Uterus (tissue), 2 donors: ENCODE results near the gene OR2AP1.
"Not testable (repeated sequence)": the region's sequence is repeated elsewhere in the genome, so short reads cannot be mapped to it uniquely, and the experiment has no call there.

ENCODE experiments used
- POLR2A ChIP-seq, 2 donors: fragments of 450-650 bp; IDR thresholded peaks; one replicate each; pipeline ENCODE4 v1.6.1; 2016; ENCODE audit warnings: antibody characterized with exemption in 2 of 2, mild to moderate bottlenecking in 1 of 2, moderate library complexity in 1 of 2
- TF ChIP-seq, protein P1 (sequence below), 4 experiments: fragments of 200-600 bp in 2 of 4; fragments of 450-650 bp in 2 of 4; sonication (generic) in 2 of 4; IDR thresholded peaks; one replicate each; pipeline ENCODE4 v1.5.1; 2016 to 2019; ENCODE audit warnings: antibody characterized with exemption in 4 of 4, mild to moderate bottlenecking in 2 of 4, moderate library complexity in 1 of 4

DNA sequence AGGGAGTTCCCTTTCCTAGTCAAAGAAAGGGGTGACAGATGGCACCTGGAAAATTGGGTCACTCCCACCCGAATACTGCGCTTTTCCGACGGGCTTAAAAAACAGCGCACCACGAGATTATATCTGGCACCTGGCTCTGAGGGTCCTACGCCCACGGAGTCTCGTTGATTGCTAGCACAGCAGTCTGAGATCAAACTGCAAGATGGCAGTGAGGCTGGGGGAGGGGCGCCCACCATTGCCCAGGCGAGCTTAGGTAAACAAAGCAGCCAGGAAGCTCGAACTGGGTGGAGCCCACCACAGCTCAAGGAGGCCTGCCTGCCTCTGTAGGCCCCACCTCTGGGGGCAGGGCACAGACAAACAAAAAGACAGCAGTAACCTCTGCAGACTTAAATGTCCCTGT is 17.9 kb downstream of the OR2AP1 start:
- TF ChIP-seq, protein P1, sequence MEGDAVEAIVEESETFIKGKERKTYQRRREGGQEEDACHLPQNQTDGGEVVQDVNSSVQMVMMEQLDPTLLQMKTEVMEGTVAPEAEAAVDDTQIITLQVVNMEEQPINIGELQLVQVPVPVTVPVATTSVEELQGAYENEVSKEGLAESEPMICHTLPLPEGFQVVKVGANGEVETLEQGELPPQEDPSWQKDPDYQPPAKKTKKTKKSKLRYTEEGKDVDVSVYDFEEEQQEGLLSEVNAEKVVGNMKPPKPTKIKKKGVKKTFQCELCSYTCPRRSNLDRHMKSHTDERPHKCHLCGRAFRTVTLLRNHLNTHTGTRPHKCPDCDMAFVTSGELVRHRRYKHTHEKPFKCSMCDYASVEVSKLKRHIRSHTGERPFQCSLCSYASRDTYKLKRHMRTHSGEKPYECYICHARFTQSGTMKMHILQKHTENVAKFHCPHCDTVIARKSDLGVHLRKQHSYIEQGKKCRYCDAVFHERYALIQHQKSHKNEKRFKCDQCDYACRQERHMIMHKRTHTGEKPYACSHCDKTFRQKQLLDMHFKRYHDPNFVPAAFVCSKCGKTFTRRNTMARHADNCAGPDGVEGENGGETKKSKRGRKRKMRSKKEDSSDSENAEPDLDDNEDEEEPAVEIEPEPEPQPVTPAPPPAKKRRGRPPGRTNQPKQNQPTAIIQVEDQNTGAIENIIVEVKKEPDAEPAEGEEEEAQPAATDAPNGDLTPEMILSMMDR (IDR thresholded peaks at IDR 0.05): not testable (repeated sequence)
- not testable (repeated sequence) for TF ChIP-seq POLR2A (IDR thresholded peaks at IDR 0.05)
